Measurements from ENCODE around the gene MED23. TPM values are rescaled to one million over a fixed set of nuclear protein-coding genes. Genes with fewer than 3 reads are reported as not detected.

The MED23 gene
- polyA plus RNA-seq, 3 donors: 4.5 to 21.9 (median 7.9) TPM

DNA sequence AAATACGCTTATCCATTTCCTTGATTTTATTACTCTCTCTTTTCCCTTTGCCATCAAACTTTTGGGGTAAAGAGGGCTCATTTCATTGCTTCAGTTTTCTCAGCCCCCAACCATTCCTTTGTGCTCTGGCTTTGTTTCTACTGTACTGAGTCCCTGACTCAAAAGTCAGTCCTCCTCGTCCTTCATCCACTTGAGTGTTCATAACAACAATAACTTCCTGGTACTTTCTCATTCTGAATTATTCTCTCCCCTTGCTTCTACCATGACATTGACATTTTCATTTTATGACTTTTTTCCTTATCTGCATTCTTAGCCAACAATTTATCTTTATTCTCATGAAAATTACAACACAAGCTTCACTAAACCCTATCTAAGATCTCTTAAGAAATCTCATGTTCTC lies 10.0 kb upstream of the MED23 start:
- H2AFZ ChIP-seq (ENCODE audit: insufficient read depth, low read depth, low read length, poor library complexity, severe bottlenecking): no peak overlapping the region
- H3K27ac ChIP-seq (ENCODE audit: low read depth in 1 of 2, low read length in 2 of 2): no peak overlapping the region
- no peaks in the 10 kb centered on the region for H3K4me1 Mint-ChIP-seq
- no peak overlapping the region for H3K9ac ChIP-seq (ENCODE audit: insufficient read depth, low read length, poor library complexity, severe bottlenecking)
- no peaks in the 10 kb centered on the region for H3K4me1 ChIP-seq (ENCODE audit: control insufficient read depth in 1 of 2, insufficient read depth in 2 of 2, low read length in 2 of 2)
- no peaks in the 10 kb centered on the region for H4K20me1 ChIP-seq (ENCODE audit: insufficient read depth, low read length)
- peaks cover 0 to 2% (median 0%) of the 10 kb centered on the region in 7 donors for H3K9me3 Mint-ChIP-seq
- no peaks in the 10 kb centered on the region for H3K36me3 ChIP-seq (replicated peaks in 1 of 2; ENCODE audit: control insufficient read depth in 1 of 2, insufficient read depth in 2 of 2, low read length in 2 of 2)
- no peaks in the 10 kb centered on the region for H3K36me3 Mint-ChIP-seq
- intact Hi-C loops (cut with micrococcal nuclease): no loop called here
- H3K9me3 ChIP-seq (replicated peaks in 1 of 2; ENCODE audit: control insufficient read depth in 1 of 2, insufficient read depth in 1 of 2, low read length in 2 of 2): no peaks in the 10 kb centered on the region
- no peak overlapping the region for H3K4me2 ChIP-seq (replicated peaks; ENCODE audit: extremely low read depth, low read length, poor library complexity, severe bottlenecking)
- H3K27ac Mint-ChIP-seq: no peak overlapping the region
- no peak overlapping the region for H3K4me3 ChIP-seq (replicated peaks in 1 of 3; ENCODE audit: low read depth in 2 of 3, low read length in 3 of 3)
- 88% methylated on average over 1 of the region's 2 CpGs for WGBS (ENCODE audit: insufficient coverage)
- DNase-seq: no peak
- H3K4me3 Mint-ChIP-seq: no peak overlapping the region
- TF ChIP-seq, protein P1, sequence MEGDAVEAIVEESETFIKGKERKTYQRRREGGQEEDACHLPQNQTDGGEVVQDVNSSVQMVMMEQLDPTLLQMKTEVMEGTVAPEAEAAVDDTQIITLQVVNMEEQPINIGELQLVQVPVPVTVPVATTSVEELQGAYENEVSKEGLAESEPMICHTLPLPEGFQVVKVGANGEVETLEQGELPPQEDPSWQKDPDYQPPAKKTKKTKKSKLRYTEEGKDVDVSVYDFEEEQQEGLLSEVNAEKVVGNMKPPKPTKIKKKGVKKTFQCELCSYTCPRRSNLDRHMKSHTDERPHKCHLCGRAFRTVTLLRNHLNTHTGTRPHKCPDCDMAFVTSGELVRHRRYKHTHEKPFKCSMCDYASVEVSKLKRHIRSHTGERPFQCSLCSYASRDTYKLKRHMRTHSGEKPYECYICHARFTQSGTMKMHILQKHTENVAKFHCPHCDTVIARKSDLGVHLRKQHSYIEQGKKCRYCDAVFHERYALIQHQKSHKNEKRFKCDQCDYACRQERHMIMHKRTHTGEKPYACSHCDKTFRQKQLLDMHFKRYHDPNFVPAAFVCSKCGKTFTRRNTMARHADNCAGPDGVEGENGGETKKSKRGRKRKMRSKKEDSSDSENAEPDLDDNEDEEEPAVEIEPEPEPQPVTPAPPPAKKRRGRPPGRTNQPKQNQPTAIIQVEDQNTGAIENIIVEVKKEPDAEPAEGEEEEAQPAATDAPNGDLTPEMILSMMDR (IDR thresholded peaks at IDR 0.05): no peak
- H3K79me2 ChIP-seq (ENCODE audit: insufficient read depth, low read length): no peaks in the 10 kb centered on the region
- H3K27me3 ChIP-seq (ENCODE audit: control insufficient read depth in 2 of 2, insufficient read depth in 2 of 2, low read length in 2 of 2): no peaks in the 10 kb centered on the region
- H3K27me3 Mint-ChIP-seq (ENCODE audit: low read depth in 3 of 3): peaks cover 2 to 6% (median 5%) of the 10 kb centered on the region in 3 donors

DNA sequence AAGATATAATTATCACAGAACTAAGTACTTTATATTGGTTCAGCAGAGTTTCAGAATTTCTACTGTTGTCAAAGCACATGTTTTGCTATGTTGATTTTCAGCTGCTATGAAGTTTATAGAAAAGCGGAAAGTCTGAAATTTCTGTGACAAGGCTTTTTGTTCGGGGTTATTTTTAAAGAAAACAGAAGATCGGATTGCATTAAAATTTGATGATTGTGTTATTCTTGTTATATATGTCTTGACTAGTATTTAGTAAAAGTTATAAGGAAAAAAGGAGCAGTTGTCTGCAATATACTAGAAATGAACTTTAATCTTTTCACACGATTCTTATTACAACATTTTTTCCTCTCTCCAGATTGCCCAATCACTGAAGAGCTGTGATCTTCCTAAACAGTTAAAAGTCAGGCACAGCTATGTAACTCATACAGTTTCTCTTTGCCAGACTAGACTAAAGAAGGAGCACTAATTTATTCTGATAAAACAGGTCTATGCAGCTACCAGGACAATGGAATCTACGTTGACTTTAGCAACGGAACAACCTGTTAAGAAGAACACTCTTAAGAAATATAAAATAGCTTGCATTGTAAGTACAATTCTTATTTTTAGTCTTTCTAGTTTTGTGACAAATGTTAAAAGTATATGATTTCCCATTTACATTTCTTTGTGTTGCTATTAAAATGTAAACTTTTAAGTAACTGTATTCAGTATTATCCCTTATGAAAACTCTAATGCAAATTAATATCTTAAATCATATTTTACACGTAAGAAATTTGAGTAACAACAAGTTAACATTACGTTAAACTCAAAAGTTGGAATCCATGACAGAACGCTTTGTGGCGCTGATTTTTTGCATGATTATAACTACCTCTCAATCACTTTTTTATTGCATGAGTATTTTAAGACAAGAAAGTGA lies 9.1 kb upstream of the MED23 start, which contains the start of gene ENPP3:
TSS of gene ENPP3 (plus strand) at position 423 of the 913 bp plus-strand sequence. CDS start at position 506, 83 bp downstream.
- WGBS (ENCODE audit: insufficient coverage): 100% methylated on average over 1 of the region's 10 CpGs
- H3K4me1 Mint-ChIP-seq: no peaks in the 10 kb centered on the region
- TF ChIP-seq, protein P1 (IDR thresholded peaks at IDR 0.05): no peak
- Histone ChIP-seq H3K4me2 (replicated peaks; ENCODE audit: extremely low read depth, low read length, poor library complexity, severe bottlenecking) (no peak within 1 kb of the TSS), H3K9ac (ENCODE audit: insufficient read depth, low read length, poor library complexity, severe bottlenecking) (no peak within 1 kb of the TSS), H2AFZ (ENCODE audit: insufficient read depth, low read depth, low read length, poor library complexity, severe bottlenecking) (no peak within 1 kb of the TSS), H3K27ac (ENCODE audit: low read depth in 1 of 2, low read length in 2 of 2) (no peak within 1 kb of the TSS), H3K79me2 (ENCODE audit: insufficient read depth, low read length) (no peaks in the 10 kb centered on the region), H3K36me3 (replicated peaks in 1 of 2; ENCODE audit: control insufficient read depth in 1 of 2, insufficient read depth in 2 of 2, low read length in 2 of 2) (no peaks in the 10 kb centered on the region), H3K27me3 (ENCODE audit: control insufficient read depth in 2 of 2, insufficient read depth in 2 of 2, low read length in 2 of 2) (no peaks in the 10 kb centered on the region), H4K20me1 (ENCODE audit: insufficient read depth, low read length) (no peaks in the 10 kb centered on the region), H3K4me1 (ENCODE audit: control insufficient read depth in 1 of 2, insufficient read depth in 2 of 2, low read length in 2 of 2) (no peaks in the 10 kb centered on the region), H3K9me3 (replicated peaks in 1 of 2; ENCODE audit: control insufficient read depth in 1 of 2, insufficient read depth in 1 of 2, low read length in 2 of 2) (no peaks in the 10 kb centered on the region), H3K4me3 (replicated peaks in 1 of 3; ENCODE audit: low read depth in 2 of 3, low read length in 3 of 3) (no peak within 1 kb of the TSS)
- H3K36me3 Mint-ChIP-seq: no peaks in the 10 kb centered on the region
- DNase-seq: no peak
- H3K27me3 Mint-ChIP-seq (ENCODE audit: low read depth in 3 of 3): peaks cover 0 to 6% (median 3%) of the 10 kb centered on the region in 3 donors
- peaks cover 0 to 2% (median 0%) of the 10 kb centered on the region in 7 donors for H3K9me3 Mint-ChIP-seq
- intact Hi-C loops (cut with micrococcal nuclease): no loop called here
- no peak within 1 kb of the TSS for H3K27ac Mint-ChIP-seq
- no peak within 1 kb of the TSS for H3K4me3 Mint-ChIP-seq
